Neuronal stem cell (in vitro differentiated cells): ENCODE data around the gene UNC13C.

Source experiments
- DNase-seq: peaks from one replicate; pipeline ENCODE4 v3.0.0-alpha.2; 2013; ENCODE audit warnings: low spot score
- H2AFZ ChIP-seq: one replicate; pipeline ENCODE4 v1.6.1; 2013; ENCODE audit warnings: mild to moderate bottlenecking, low read length, inconsistent platforms
- H2AK5ac ChIP-seq: 2 replicates; pipeline ENCODE4 v1.6.1; 2013; ENCODE audit warnings: low read depth, mild to moderate bottlenecking, inconsistent platforms, low read length, moderate library complexity, mixed read lengths
- H2BK120ac ChIP-seq: 2 replicates; pipeline ENCODE4 v1.6.1; 2013; ENCODE audit warnings: low read depth, mild to moderate bottlenecking, inconsistent platforms, low read length, moderate library complexity, mixed read lengths
- H2BK12ac ChIP-seq: one replicate; pipeline ENCODE4 v1.6.1; 2013; ENCODE audit warnings: low read length, inconsistent platforms
- H2BK15ac ChIP-seq: 2 replicates; pipeline ENCODE4 v1.6.1; 2013; ENCODE audit warnings: mild to moderate bottlenecking, low read length, inconsistent platforms, mixed read lengths
- H2BK5ac ChIP-seq: one replicate; pipeline ENCODE4 v1.6.1; 2013; ENCODE audit warnings: inconsistent platforms, mild to moderate bottlenecking, low read length, moderate library complexity
- H3K14ac ChIP-seq: one replicate; pipeline ENCODE4 v1.6.1; 2013; ENCODE audit warnings: low read length, inconsistent platforms
- H3K18ac ChIP-seq: 2 replicates; pipeline ENCODE4 v1.6.1; 2013; ENCODE audit warnings: low read length, inconsistent platforms
- H3K23ac ChIP-seq: 2 replicates; pipeline ENCODE4 v1.6.1; 2013; ENCODE audit warnings: low read depth, mild to moderate bottlenecking, mixed read lengths, low read length, inconsistent platforms; ENCODE audit not compliant: poor library complexity
- H3K27ac ChIP-seq: replicated peaks from 3 replicates; pipeline ENCODE4 v1.5.1; 2013; ENCODE audit warnings: low read length, inconsistent platforms
- H3K27me3 ChIP-seq, 3 experiments: 2 replicates each; pipeline ENCODE4 v1.6.1; 2013; ENCODE audit warnings: low read length in 3 of 3, mild to moderate bottlenecking in 2 of 3, inconsistent platforms in 1 of 3, low read depth in 1 of 3, mixed read lengths in 1 of 3, moderate library complexity in 1 of 3; ENCODE audit not compliant: control insufficient read depth in 3 of 3, insufficient read depth in 3 of 3
- H3K36me3 ChIP-seq, 2 donors: replicated peaks in 1 of 2; 2 replicates each; pipeline ENCODE4 v1.6.1; 2013; ENCODE audit warnings: low read length in 2 of 2; ENCODE audit not compliant: control insufficient read depth in 2 of 2, insufficient read depth in 2 of 2
- H3K4ac ChIP-seq: 2 replicates; pipeline ENCODE4 v1.6.1; 2013; ENCODE audit warnings: inconsistent platforms, mild to moderate bottlenecking, low read length, moderate library complexity
- H3K4me1 ChIP-seq, 2 donors: 1 replicate in 1 of 2; 2 replicates in 1 of 2; pipeline ENCODE4 v1.6.1; 2013; ENCODE audit warnings: low read length in 2 of 2, low read depth in 1 of 2; ENCODE audit not compliant: control insufficient read depth in 2 of 2, insufficient read depth in 1 of 2
- H3K4me2 ChIP-seq: one replicate; pipeline ENCODE4 v1.6.1; 2013; ENCODE audit warnings: mild to moderate bottlenecking, low read length, inconsistent platforms; ENCODE audit not compliant: insufficient read depth, poor library complexity, severe bottlenecking
- H3K4me3 ChIP-seq, 2 donors: 2 replicates each; pipeline ENCODE4 v1.5.1; 2013; ENCODE audit warnings: low read length in 2 of 2, mild to moderate bottlenecking in 2 of 2, inconsistent platforms in 1 of 2, moderate library complexity in 1 of 2
- H3K79me1 ChIP-seq: one replicate; pipeline ENCODE4 v1.6.1; 2013; ENCODE audit warnings: low read depth, mild to moderate bottlenecking, inconsistent platforms, low read length, moderate library complexity
- H3K9ac ChIP-seq: one replicate; pipeline ENCODE4 v1.6.1; 2013; ENCODE audit warnings: mild to moderate bottlenecking, low read depth, low read length, inconsistent platforms; ENCODE audit not compliant: poor library complexity
- H3K9me3 ChIP-seq, 2 donors: replicated peaks in 1 of 2; 2 replicates each; pipeline versions ENCODE3 to v1.6.1; 2013; ENCODE audit warnings: low read length in 2 of 2, mild to moderate bottlenecking in 2 of 2, inconsistent platforms in 1 of 2, low read depth in 1 of 2, mixed read lengths in 1 of 2, moderate library complexity in 1 of 2; ENCODE audit not compliant: control insufficient read depth in 2 of 2, insufficient read depth in 1 of 2
- H4K8ac ChIP-seq: one replicate; pipeline ENCODE4 v1.6.1; 2013; ENCODE audit warnings: low read depth, mild to moderate bottlenecking, inconsistent platforms, low read length, moderate library complexity
- H4K91ac ChIP-seq: one replicate; pipeline ENCODE4 v1.6.1; 2013; ENCODE audit warnings: low read length, low read depth, mild to moderate bottlenecking, inconsistent platforms; ENCODE audit not compliant: poor library complexity
- WGBS, 2 donors: extraction: QIAGEN DNeasy Blood & Tissue Kit; methylation state at CpG; one replicate each; pipeline ENCODE4 v1.1.7; 2013; ENCODE audit warnings: missing lambda C conversion rate in 2 of 2, mixed read lengths in 1 of 2; ENCODE audit not compliant: insufficient read length in 2 of 2, insufficient replicate concordance in 1 of 2; ENCODE audit errors: extremely low coverage in 2 of 2; 5-methylcytosine and 5-hydroxymethylcytosine counted together

UNC13C gene

GRCh38 chr15:54066403-54066802, 88.2 kb downstream of the UNC13C start:
- no peak overlapping the region for H4K91ac ChIP-seq
- no peak overlapping the region for H2BK5ac ChIP-seq
- no peak overlapping the region for H2BK120ac ChIP-seq
- H3K79me1 ChIP-seq: no peaks in the 10 kb centered on the region
- no peaks in the 10 kb centered on the region for H3K27me3 ChIP-seq
- H3K4me2 ChIP-seq: no peak overlapping the region
- H2BK12ac ChIP-seq: no peak overlapping the region
- no peak overlapping the region for H3K18ac ChIP-seq
- no peak overlapping the region for H2BK15ac ChIP-seq
- no CpG with 5 or more reads among the region's 3 CpGs for WGBS, 2 donors
- no peaks in the 10 kb centered on the region for H3K9me3 ChIP-seq
- no peak overlapping the region for H4K8ac ChIP-seq
- no peak overlapping the region for H3K27ac ChIP-seq
- no peak overlapping the region for H2AFZ ChIP-seq
- H3K9ac ChIP-seq: no peak overlapping the region
- H3K36me3 ChIP-seq: no peaks in the 10 kb centered on the region
- no peak overlapping the region for H3K14ac ChIP-seq
- no peak overlapping the region for H2AK5ac ChIP-seq
- no peak overlapping the region for H3K4me3 ChIP-seq
- H3K4me1 ChIP-seq: peaks cover 0 to 3% of the 10 kb centered on the region in 2 donors
- H3K23ac ChIP-seq: no peak overlapping the region
- H3K4ac ChIP-seq: no peak overlapping the region
- DNase-seq: no peak

GRCh38 chr15:54082836-54083492, 104.7 kb downstream of the UNC13C start:
- H3K9ac ChIP-seq: no peak overlapping the region
- no peak overlapping the region for H3K4me2 ChIP-seq
- H3K27ac ChIP-seq: no peak overlapping the region
- H3K23ac ChIP-seq: no peak overlapping the region
- no peak overlapping the region for H2BK15ac ChIP-seq
- H4K91ac ChIP-seq: no peak overlapping the region
- H2BK12ac ChIP-seq: no peak overlapping the region
- H2AK5ac ChIP-seq: no peak overlapping the region
- H3K18ac ChIP-seq: peak overlapping the region; percentile 11
- H3K4ac ChIP-seq: no peak overlapping the region
- H3K36me3 ChIP-seq: no peaks in the 10 kb centered on the region
- peak; percentile 52 for DNase-seq
- no peak overlapping the region for H4K8ac ChIP-seq
- H3K4me3 ChIP-seq: no peak overlapping the region
- H3K27me3 ChIP-seq: no peaks in the 10 kb centered on the region
- no peak overlapping the region for H2BK5ac ChIP-seq
- no peaks in the 10 kb centered on the region for H3K79me1 ChIP-seq
- H3K9me3 ChIP-seq: no peaks in the 10 kb centered on the region
- no CpG with 5 or more reads among the region's 7 CpGs for WGBS, 2 donors
- H3K14ac ChIP-seq: no peak overlapping the region
- H3K4me1 ChIP-seq: no peaks in the 10 kb centered on the region
- no peak overlapping the region for H2BK120ac ChIP-seq
- H2AFZ ChIP-seq: no peak overlapping the region

GRCh38 chr15:54083501-54083900, 105.3 kb downstream of the UNC13C start:
- H3K4me3 ChIP-seq: no peak overlapping the region
- no peaks in the 10 kb centered on the region for H3K9me3 ChIP-seq
- H3K79me1 ChIP-seq: no peaks in the 10 kb centered on the region
- no peak overlapping the region for H2AFZ ChIP-seq
- H3K18ac ChIP-seq: no peak overlapping the region
- H3K36me3 ChIP-seq: no peaks in the 10 kb centered on the region
- H3K14ac ChIP-seq: no peak overlapping the region
- no peak overlapping the region for H2BK120ac ChIP-seq
- no peak overlapping the region for H2BK15ac ChIP-seq
- H3K9ac ChIP-seq: no peak overlapping the region
- WGBS, 2 donors: no CpG with 5 or more reads among the region's 4 CpGs
- H4K8ac ChIP-seq: no peak overlapping the region
- H2AK5ac ChIP-seq: no peak overlapping the region
- H3K27me3 ChIP-seq: no peaks in the 10 kb centered on the region
- no peak for DNase-seq
- H3K23ac ChIP-seq: no peak overlapping the region
- H2BK5ac ChIP-seq: no peak overlapping the region
- no peak overlapping the region for H3K4me2 ChIP-seq
- no peaks in the 10 kb centered on the region for H3K4me1 ChIP-seq
- H4K91ac ChIP-seq: no peak overlapping the region
- H3K27ac ChIP-seq: no peak overlapping the region
- no peak overlapping the region for H2BK12ac ChIP-seq
- H3K4ac ChIP-seq: no peak overlapping the region

- Histone ChIP-seq H3K4me3 (no peak overlapping the region), H3K14ac (no peak overlapping the region), H3K27ac (no peak overlapping the region), H2BK5ac (no peak overlapping the region), H3K9me3 (no peaks in the 10 kb centered on the region), H2BK120ac (no peak overlapping the region), H2AFZ (no peak overlapping the region), H3K36me3 (no peaks in the 10 kb centered on the region), H3K18ac (no peak overlapping the region), H3K9ac (no peak overlapping the region), H2BK15ac (no peak overlapping the region), H2AK5ac (no peak overlapping the region), H2BK12ac (no peak overlapping the region), H3K4ac (no peak overlapping the region), H4K91ac (no peak overlapping the region), H3K79me1 (no peaks in the 10 kb centered on the region), H3K23ac (no peak overlapping the region), H3K4me2 (no peak overlapping the region), H3K27me3 (no peaks in the 10 kb centered on the region), H4K8ac (no peak overlapping the region), H3K4me1 (no peaks in the 10 kb centered on the region)
- DNase-seq: no peak
- WGBS, 2 donors: no CpG with 5 or more reads among the region's 7 CpGs
Measured at GRCh38 chr15:54083991-54084390, 105.8 kb downstream of the UNC13C start.
